Muscle layer of duodenum (tissue), 2 donors: Measurements from ENCODE around the gene LEMD2.

Source experiments
- H3K27ac ChIP-seq: one replicate; pipeline ENCODE4 v1.7.0; 2013; ENCODE audit warnings: mild to moderate bottlenecking, low read length
- H3K27me3 ChIP-seq: one replicate; pipeline ENCODE4 v1.7.0; 2013; ENCODE audit warnings: low read depth, mild to moderate bottlenecking, control low read depth, low read length
- H3K36me3 ChIP-seq, 2 donors: one replicate each; pipeline ENCODE4 v1.7.0; 2013; ENCODE audit warnings: low read length in 2 of 2, control low read depth in 1 of 2, mild to moderate bottlenecking in 1 of 2; ENCODE audit not compliant: insufficient read depth in 2 of 2, control insufficient read depth in 1 of 2
- H3K4me1 ChIP-seq, 2 donors: one replicate each; pipeline ENCODE4 v1.7.0; 2013; ENCODE audit warnings: low read length in 2 of 2, mild to moderate bottlenecking in 2 of 2, control low read depth in 1 of 2, moderate library complexity in 1 of 2; ENCODE audit not compliant: insufficient read depth in 2 of 2, control insufficient read depth in 1 of 2
- H3K4me3 ChIP-seq, 2 donors: one replicate each; pipeline ENCODE4 v1.7.0; 2013; ENCODE audit warnings: low read length in 2 of 2, low read depth in 1 of 2, mild to moderate bottlenecking in 1 of 2
- H3K9me3 ChIP-seq, 2 donors: one replicate each; pipeline ENCODE4 v1.7.0; 2013; ENCODE audit warnings: low read length in 2 of 2, control low read depth in 1 of 2, mild to moderate bottlenecking in 1 of 2; ENCODE audit not compliant: control insufficient read depth in 1 of 2
- donor health status: healthy.

LEMD2 gene

GRCh38 chr6:33802186-33802958 is 13.4 kb upstream of the LEMD2 start:
- no peaks in the 10 kb centered on the region for H3K9me3 ChIP-seq
- H3K4me3 ChIP-seq: no peak overlapping the region
- no peak overlapping the region for H3K27ac ChIP-seq
- H3K36me3 ChIP-seq: no peaks in the 10 kb centered on the region
- H3K27me3 ChIP-seq: no peaks in the 10 kb centered on the region
- no peaks in the 10 kb centered on the region for H3K4me1 ChIP-seq

GRCh38 chr6:33801611-33802010 is 12.7 kb upstream of the LEMD2 start:
- H3K36me3 ChIP-seq: no peaks in the 10 kb centered on the region
- H3K9me3 ChIP-seq: no peaks in the 10 kb centered on the region
- H3K27me3 ChIP-seq: no peaks in the 10 kb centered on the region
- H3K4me3 ChIP-seq: no peak overlapping the region
- no peaks in the 10 kb centered on the region for H3K4me1 ChIP-seq
- no peak overlapping the region for H3K27ac ChIP-seq

- H3K4me1 ChIP-seq: no peaks in the 10 kb centered on the region
Measured at GRCh38 chr6:33800248-33800969, 11.5 kb upstream of the LEMD2 start.

GRCh38 chr6:33799454-33800113 is 10.7 kb upstream of the LEMD2 start:
- Histone ChIP-seq H3K9me3 (no peaks in the 10 kb centered on the region), H3K36me3 (no peaks in the 10 kb centered on the region), H3K4me3 (no peak overlapping the region), H3K4me1 (no peaks in the 10 kb centered on the region), H3K27me3 (no peaks in the 10 kb centered on the region), H3K27ac (no peak overlapping the region)

More at GRCh38 chr6:33800248-33800969, 11.5 kb upstream of the LEMD2 start:
- H3K9me3 ChIP-seq: no peaks in the 10 kb centered on the region
- H3K27me3 ChIP-seq: no peaks in the 10 kb centered on the region
- no peak overlapping the region for H3K27ac ChIP-seq
- no peak overlapping the region for H3K4me3 ChIP-seq
- no peaks in the 10 kb centered on the region for H3K36me3 ChIP-seq

DNA sequence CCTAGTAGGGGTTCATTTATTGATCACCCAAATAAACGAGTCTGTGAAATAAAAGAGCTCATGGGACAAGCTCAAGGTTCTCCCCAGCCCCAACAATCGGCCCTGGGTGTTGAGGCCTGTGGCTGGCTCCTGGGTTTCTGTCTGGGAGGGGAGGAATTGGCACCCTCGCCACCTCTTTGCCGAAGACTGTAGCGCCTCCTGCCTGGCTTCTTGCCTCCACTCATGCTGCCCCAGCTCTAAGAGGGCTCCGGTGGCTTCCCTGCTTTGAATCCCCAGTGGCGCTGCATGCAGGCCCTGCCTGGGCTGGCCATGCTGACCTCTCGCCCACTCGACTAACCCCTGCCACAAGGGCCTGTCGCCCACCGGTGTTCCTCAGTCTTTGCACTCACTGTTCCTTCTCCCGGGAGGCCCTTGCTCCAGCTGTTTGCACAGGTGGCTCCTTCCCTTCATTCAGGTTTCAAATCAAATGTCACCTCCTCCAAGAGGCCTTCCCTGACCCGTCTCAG is 9.5 kb upstream of the LEMD2 start:
- no peak overlapping the region for H3K27ac ChIP-seq
- no peaks in the 10 kb centered on the region for H3K36me3 ChIP-seq
- H3K4me3 ChIP-seq: no peak overlapping the region
- H3K4me1 ChIP-seq: no peaks in the 10 kb centered on the region
- H3K27me3 ChIP-seq: no peaks in the 10 kb centered on the region
- no peaks in the 10 kb centered on the region for H3K9me3 ChIP-seq

DNA sequence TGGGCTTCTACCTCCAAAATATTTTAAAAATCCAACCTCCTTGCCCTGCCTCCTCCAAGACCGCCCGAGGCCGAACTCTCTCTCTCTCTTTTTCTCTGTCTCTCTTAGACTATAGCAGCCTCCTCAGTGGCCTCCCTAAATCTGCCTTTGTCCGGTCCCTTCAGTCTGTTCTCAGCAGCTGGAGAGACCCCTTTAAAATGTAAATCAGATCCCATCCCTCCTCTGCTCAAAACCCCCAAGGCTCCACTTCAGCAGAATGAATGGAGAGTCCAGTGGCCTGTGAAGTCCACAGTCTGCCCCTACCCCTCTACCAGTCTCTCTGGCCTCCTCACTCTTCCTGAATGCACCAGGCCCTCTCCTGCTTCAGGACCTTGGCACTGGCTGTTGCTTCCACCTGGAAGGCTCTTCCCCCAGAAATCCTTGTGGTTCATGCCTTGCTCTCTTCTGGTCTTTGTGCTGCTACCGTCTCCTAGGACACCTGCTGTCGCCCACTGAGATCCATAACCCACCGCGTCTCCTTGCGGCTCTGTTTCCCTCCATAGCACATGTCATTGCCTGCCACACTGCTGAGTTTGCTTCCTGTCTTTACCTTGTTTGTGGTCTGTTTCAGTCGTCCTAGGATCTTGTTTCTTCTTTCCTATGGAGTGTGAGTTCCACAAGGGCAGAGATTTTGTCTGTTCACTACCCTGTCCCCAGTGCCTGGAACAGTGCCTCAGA is 8.9 kb upstream of the LEMD2 start:
- no peaks in the 10 kb centered on the region for H3K9me3 ChIP-seq
- no peak overlapping the region for H3K4me3 ChIP-seq
- H3K36me3 ChIP-seq: no peaks in the 10 kb centered on the region
- no peak overlapping the region for H3K27ac ChIP-seq
- H3K4me1 ChIP-seq: no peaks in the 10 kb centered on the region
- no peaks in the 10 kb centered on the region for H3K27me3 ChIP-seq

DNA sequence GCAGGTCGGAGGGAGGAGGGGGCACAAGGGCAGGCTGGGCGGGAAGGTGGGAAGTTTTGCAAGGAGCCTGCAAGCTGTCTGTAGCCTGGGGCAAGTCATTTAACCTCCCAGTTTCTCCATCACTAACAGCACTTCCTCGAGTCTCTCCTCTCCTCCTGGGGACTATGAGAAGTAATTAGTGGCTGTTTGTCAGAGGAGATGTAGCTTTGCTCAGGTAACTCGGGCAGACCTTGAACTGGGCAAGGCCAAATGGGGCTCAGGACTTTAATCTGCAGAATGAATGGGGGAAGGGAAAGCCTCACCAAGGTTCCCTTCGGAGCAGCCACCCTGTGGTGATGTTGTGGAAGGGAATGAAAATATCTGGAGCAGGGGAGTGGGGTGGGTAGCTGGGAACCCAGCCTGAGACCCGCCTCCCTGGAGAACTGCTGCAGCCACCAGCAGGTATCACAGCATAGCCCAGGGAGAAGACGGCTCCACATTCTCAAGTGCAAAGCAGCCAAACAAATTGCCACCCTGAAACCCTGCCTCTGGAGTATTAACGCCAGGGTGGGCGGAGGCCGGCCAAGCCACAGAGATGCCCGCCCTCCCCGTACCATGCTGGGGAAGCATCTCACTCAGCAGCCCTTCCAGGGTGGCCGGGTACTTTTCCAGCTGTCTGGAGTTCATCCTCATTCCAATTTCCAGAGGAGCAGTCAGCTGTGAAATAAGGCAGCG is 6.1 kb upstream of the LEMD2 start:
- Histone ChIP-seq H3K4me3 (no peak overlapping the region), H3K27ac (no peak overlapping the region), H3K27me3 (no peaks in the 10 kb centered on the region)

DNA sequence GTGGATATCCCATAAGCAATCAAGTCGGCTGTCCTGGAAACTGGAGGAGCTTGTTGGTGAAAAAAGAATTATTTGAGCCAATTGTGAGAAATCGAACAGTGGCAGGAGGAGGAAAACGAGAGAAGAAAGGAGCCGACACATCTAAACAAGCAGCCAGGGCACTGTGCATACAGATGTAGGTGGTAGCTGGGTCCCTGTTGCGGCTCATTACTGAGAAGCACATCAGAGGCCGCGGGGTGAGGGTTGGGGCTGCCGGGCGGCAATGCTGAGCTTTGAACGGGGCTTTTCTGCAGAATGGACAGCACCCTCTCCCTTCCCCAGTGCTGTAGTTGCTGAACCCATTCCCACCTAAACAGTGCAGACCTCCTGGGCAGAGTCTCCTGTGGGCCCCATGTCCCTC is 4.1 kb upstream of the LEMD2 start:
- H3K36me3 ChIP-seq: peaks cover 0 to 8% of the 10 kb centered on the region in 2 donors
- no peaks in the 10 kb centered on the region for H3K9me3 ChIP-seq
- H3K4me3 ChIP-seq: no peak overlapping the region
- H3K4me1 ChIP-seq: no peaks in the 10 kb centered on the region
- no peak overlapping the region for H3K27ac ChIP-seq
- no peaks in the 10 kb centered on the region for H3K27me3 ChIP-seq

More for the DNA sequence above, 6.1 kb upstream of the LEMD2 start:
- Histone ChIP-seq H3K36me3 (no peaks in the 10 kb centered on the region), H3K9me3 (no peaks in the 10 kb centered on the region), H3K4me1 (no peaks in the 10 kb centered on the region)

GRCh38 chr6:33791620-33792019 is 2.7 kb upstream of the LEMD2 start:
- H3K27me3 ChIP-seq: no peaks in the 10 kb centered on the region
- H3K9me3 ChIP-seq: no peaks in the 10 kb centered on the region
- H3K4me1 ChIP-seq: peaks cover 11 to 13% of the 10 kb centered on the region in 2 donors
- no peak overlapping the region for H3K4me3 ChIP-seq
- no peak overlapping the region for H3K27ac ChIP-seq
- H3K36me3 ChIP-seq: peaks cover 1 to 13% of the 10 kb centered on the region in 2 donors

DNA sequence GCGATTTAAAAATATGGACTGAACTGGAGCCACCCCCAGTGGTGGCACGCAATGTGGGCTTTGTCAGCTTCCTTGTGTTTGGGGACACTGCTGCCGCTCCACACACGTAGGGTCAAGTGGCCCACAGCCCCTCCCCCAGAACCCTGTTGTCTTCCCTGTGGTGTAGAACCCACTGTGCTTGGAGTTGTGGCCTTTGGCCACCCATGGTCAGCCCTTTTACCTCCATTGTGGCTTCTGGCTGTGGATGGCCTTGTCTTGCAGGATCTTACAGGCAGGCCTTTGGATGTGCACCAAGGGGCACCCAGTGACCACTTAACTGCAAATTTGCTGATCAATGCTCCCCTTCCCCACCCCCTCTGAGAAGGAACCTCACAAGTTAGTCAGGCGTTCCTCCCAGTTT is 2.0 kb upstream of the LEMD2 start:
- Histone ChIP-seq H3K27ac (no peak overlapping the region), H3K9me3 (no peaks in the 10 kb centered on the region), H3K27me3 (no peaks in the 10 kb centered on the region), H3K36me3 (peaks cover 3 to 13% of the 10 kb centered on the region in 2 donors), H3K4me3 (no peak overlapping the region), H3K4me1 (peaks cover 16 to 21% of the 10 kb centered on the region in 2 donors)
